ENCODE results near the gene TRIM59. TPM values are rescaled to one million over a fixed set of nuclear protein-coding genes. Genes with fewer than 3 reads are reported as not detected.

The TRIM59 gene
- total and polyA plus RNA-seq, 9 of the 15 experiments (the other 6 are each of a cell fraction or from before 2014, with no cell fraction given) = 16.8 to 101 (median 34.8) TPM

DNA sequence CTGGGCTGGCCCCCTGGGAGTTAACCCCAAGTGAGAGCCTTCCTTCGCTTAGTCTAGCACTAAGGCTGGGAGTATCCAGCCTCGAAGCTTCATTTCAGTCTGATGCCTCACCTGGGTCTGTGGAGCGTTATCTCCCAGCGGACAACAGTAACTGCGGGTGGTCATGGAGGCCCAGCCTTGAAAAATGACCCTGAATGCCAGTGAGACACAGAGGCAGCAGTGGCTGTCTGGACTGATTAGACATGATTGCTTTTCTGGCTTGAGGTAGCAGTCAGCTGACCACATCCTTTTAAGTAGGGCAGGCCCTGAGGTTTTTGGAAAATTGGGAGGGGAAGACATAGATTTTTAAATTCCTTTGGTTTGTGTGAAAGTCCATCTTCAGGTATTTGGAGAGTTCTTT, 28.2 kb upstream of the TRIM59 start (continued):
- TF ChIP-seq, protein P1, sequence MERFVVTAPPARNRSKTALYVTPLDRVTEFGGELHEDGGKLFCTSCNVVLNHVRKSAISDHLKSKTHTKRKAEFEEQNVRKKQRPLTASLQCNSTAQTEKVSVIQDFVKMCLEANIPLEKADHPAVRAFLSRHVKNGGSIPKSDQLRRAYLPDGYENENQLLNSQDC (CRISPR knock-in tag; IDR thresholded peaks at IDR 0.05) = no peak
- TF ChIP-seq, protein P2, sequence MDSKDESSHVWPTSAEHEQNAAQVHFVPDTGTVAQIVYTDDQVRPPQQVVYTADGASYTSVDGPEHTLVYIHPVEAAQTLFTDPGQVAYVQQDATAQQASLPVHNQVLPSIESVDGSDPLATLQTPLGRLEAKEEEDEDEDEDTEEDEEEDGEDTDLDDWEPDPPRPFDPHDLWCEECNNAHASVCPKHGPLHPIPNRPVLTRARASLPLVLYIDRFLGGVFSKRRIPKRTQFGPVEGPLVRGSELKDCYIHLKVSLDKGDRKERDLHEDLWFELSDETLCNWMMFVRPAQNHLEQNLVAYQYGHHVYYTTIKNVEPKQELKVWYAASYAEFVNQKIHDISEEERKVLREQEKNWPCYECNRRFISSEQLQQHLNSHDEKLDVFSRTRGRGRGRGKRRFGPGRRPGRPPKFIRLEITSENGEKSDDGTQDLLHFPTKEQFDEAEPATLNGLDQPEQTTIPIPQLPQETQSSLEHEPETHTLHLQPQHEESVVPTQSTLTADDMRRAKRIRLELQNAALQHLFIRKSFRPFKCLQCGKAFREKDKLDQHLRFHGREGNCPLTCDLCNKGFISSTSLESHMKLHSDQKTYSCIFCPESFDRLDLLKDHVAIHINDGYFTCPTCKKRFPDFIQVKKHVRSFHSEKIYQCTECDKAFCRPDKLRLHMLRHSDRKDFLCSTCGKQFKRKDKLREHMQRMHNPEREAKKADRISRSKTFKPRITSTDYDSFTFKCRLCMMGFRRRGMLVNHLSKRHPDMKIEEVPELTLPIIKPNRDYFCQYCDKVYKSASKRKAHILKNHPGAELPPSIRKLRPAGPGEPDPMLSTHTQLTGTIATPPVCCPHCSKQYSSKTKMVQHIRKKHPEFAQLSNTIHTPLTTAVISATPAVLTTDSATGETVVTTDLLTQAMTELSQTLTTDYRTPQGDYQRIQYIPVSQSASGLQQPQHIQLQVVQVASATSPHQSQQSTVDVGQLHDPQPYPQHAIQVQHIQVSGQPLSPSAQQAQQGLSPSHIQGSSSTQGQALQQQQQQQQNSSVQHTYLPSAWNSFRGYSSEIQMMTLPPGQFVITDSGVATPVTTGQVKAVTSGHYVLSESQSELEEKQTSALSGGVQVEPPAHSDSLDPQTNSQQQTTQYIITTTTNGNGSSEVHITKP (IDR thresholded peaks at IDR 0.05; ENCODE audit: partially characterized antibody) = no peak
- TF ChIP-seq DACH1 (IDR thresholded peaks at IDR 0.05; ENCODE audit: partially characterized antibody) (peak; percentile 17), ZKSCAN1 (IDR thresholded peaks at IDR 0.05; ENCODE audit: low read depth, low read length) (no peak), PCBP1 (IDR thresholded peaks at IDR 0.05; ENCODE audit: low read depth, low read length, poor library complexity, severe bottlenecking) (no peak), BRD4 (IDR thresholded peaks at IDR 0.05) (no peak), TEAD1 (CRISPR knock-in tag; IDR thresholded peaks at IDR 0.05) (no peak), SAFB (IDR thresholded peaks at IDR 0.05; ENCODE audit: borderline replicate concordance, low read depth, low read length) (no peak), TEAD4 (IDR thresholded peaks at IDR 0.05; ENCODE audit: low read length) (peak; percentile 59), TEAD4 (CRISPR knock-in tag; IDR thresholded peaks at IDR 0.05; ENCODE audit: borderline replicate concordance) (no peak), CBFA2T2 (conservative IDR thresholded peaks at IDR 0.05) (peak; percentile 69), NCOR1 (IDR thresholded peaks at IDR 0.05) (peak; percentile 42; the same call in 1 of the 2 replicates), ZNF764 (CRISPR knock-in tag; IDR thresholded peaks at IDR 0.05; ENCODE audit: low read depth) (no peak), CBX8 (IDR thresholded peaks at IDR 0.05; ENCODE audit: borderline replicate concordance, extremely low read depth, low read depth, low read length, poor library complexity, severe bottlenecking) (no peak), CBFA2T3 (IDR thresholded peaks at IDR 0.05) (peak; percentile 81), TAF1 (IDR thresholded peaks at IDR 0.05; ENCODE audit: control insufficient read depth, extremely low read depth, insufficient read depth, low read length, severe bottlenecking) (no peak), XRCC3 (IDR thresholded peaks at IDR 0.05) (no peak), ATF1 (CRISPR knock-in tag; IDR thresholded peaks at IDR 0.05) (no peak), ATF1 (tag; IDR thresholded peaks at IDR 0.05) (no peak)
- TF ChIP-seq, protein P3, sequence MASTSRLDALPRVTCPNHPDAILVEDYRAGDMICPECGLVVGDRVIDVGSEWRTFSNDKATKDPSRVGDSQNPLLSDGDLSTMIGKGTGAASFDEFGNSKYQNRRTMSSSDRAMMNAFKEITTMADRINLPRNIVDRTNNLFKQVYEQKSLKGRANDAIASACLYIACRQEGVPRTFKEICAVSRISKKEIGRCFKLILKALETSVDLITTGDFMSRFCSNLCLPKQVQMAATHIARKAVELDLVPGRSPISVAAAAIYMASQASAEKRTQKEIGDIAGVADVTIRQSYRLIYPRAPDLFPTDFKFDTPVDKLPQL (IDR thresholded peaks at IDR 0.05; ENCODE audit: extremely low read depth, insufficient read length) = no peak
- TF ChIP-seq, protein P4, sequence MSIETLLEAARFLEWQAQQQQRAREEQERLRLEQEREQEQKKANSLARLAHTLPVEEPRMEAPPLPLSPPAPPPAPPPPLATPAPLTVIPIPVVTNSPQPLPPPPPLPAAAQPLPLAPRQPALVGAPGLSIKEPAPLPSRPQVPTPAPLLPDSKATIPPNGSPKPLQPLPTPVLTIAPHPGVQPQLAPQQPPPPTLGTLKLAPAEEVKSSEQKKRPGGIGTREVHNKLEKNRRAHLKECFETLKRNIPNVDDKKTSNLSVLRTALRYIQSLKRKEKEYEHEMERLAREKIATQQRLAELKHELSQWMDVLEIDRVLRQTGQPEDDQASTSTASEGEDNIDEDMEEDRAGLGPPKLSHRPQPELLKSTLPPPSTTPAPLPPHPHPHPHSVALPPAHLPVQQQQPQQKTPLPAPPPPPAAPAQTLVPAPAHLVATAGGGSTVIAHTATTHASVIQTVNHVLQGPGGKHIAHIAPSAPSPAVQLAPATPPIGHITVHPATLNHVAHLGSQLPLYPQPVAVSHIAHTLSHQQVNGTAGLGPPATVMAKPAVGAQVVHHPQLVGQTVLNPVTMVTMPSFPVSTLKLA (conservative IDR thresholded peaks at IDR 0.05) = no peak
